Endodermal cell (in vitro differentiated cells): Measurements from ENCODE around the gene AUTS2. TPM values are rescaled to one million over a fixed set of nuclear protein-coding genes. Genes with fewer than 3 reads are reported as not detected.
A peak's percentile ranks its signal among the peaks of the same experiment; 100 is the strongest.

Experiments used
- DNase-seq: peaks from one replicate; pipeline ENCODE4 v3.0.0-alpha.2; 2017
- H3K27ac ChIP-seq: 2 replicates; pipeline ENCODE4 v1.5.1; 2013; ENCODE audit warnings: mild to moderate bottlenecking, low read depth, low read length, moderate library complexity
- H3K27me3 ChIP-seq: 2 replicates; pipeline ENCODE4 v1.6.1; 2013; ENCODE audit warnings: mild to moderate bottlenecking, low read length, moderate library complexity; ENCODE audit not compliant: insufficient read depth, control insufficient read depth, poor library complexity, severe bottlenecking
- H3K36me3 ChIP-seq: 2 replicates; pipeline ENCODE4 v1.7.0; 2013; ENCODE audit warnings: mild to moderate bottlenecking, low read length, moderate library complexity; ENCODE audit not compliant: control insufficient read depth, insufficient read depth
- H3K4me1 ChIP-seq: one replicate; pipeline ENCODE4 v1.7.0; 2013; ENCODE audit warnings: low read length; ENCODE audit not compliant: control insufficient read depth, insufficient read depth
- H3K4me3 ChIP-seq: 2 replicates; pipeline ENCODE4 v1.5.1; 2013; ENCODE audit warnings: mild to moderate bottlenecking, low read length, moderate library complexity
- H3K9ac ChIP-seq: 2 replicates; pipeline ENCODE4 v1.6.1; 2013; ENCODE audit warnings: mild to moderate bottlenecking, low read length, moderate library complexity; ENCODE audit not compliant: poor library complexity, severe bottlenecking; ENCODE audit errors: extremely low read depth
- H3K9me3 ChIP-seq: 2 replicates; pipeline ENCODE4 v1.6.1; 2013; ENCODE audit warnings: mild to moderate bottlenecking, low read length, moderate library complexity; ENCODE audit not compliant: control insufficient read depth
- H3K27ac Mint-ChIP-seq: 2 replicates; pipeline ENCODE4 v1.8.0; 2020; ENCODE audit warnings: mixed read lengths
- H3K27me3 Mint-ChIP-seq: 2 replicates; pipeline ENCODE4 v1.8.0; 2021; ENCODE audit warnings: mild to moderate bottlenecking, mixed read lengths; ENCODE audit not compliant: insufficient read depth
- H3K36me3 Mint-ChIP-seq: 2 replicates; pipeline ENCODE4 v1.8.0; 2020; ENCODE audit warnings: low read depth, mixed read lengths
- H3K4me1 Mint-ChIP-seq: 2 replicates; pipeline ENCODE4 v1.8.0; 2020; ENCODE audit warnings: mixed read lengths
- H3K4me3 Mint-ChIP-seq: 2 replicates; pipeline ENCODE4 v1.8.0; 2020; ENCODE audit warnings: mild to moderate bottlenecking, moderate library complexity, mixed read lengths
- H3K9me3 Mint-ChIP-seq: 2 replicates; pipeline ENCODE4 v1.8.0; 2020; ENCODE audit warnings: mild to moderate bottlenecking, mixed read lengths
- WGBS, 2 experiments: methylation state at CpG; one replicate each; pipeline versions ENCODE4 v1.1.5 to v1.1.7; 2013; ENCODE audit warnings: missing lambda C conversion rate in 2 of 2, mixed read lengths in 1 of 2; ENCODE audit not compliant: insufficient coverage in 1 of 2, insufficient read length in 1 of 2; 5-methylcytosine and 5-hydroxymethylcytosine counted together
- total RNA-seq, 2 donors: library from RNA; stranded (reverse); fragmentation: NEBNext Ultra II Directional in 1 of 2; extraction: Animal tissue kit (Norgen Biotek cat#: 25700) in 1 of 2; gene quantifications; 2 replicates in 1 of 2; 3 replicates in 1 of 2; pipeline ENCODE4 v1.2.1, GENCODE V29; 2021
- TF ChIP-seq, protein P1 (sequence below): fragments of 200-600 bp; sonication (generic); conservative IDR thresholded peaks from 2 replicates; pipeline ENCODE4 v1.5.0; 2021; ENCODE audit warnings: antibody characterized with exemption, mild to moderate bottlenecking

Gene AUTS2
- total RNA-seq, 2 donors from 2014 or later: 76.8 to 106 TPM

DNA sequence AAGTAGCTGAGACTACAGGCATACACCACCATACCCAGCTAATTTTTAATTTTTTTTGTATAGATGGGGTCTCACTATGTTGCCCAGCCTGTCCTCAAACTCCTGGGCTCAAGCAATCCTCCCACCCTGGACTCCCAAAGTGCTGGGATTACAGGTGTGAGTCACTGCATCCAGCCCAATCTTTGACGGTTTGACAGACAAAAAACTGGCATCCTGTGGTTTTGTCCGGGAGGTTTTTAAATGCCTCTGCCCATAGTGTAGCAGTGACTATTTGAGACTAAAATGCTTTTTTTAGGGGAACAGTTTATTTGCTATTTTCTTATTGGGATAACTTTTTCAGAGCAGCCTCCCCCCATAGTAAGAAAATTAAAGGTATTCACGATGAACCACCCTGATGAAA lies 1010.0 kb downstream of the AUTS2 start:
- Mint-ChIP-seq H3K27ac (no peak overlapping the region), H3K9me3 (peaks cover 10% of the 10 kb centered on the region), H3K36me3 (peaks cover 20% of the 10 kb centered on the region), H3K4me3 (no peak overlapping the region), H3K27me3 (peaks cover 18% of the 10 kb centered on the region), H3K4me1 (peaks cover 10% of the 10 kb centered on the region)
- no peak for DNase-seq
- Histone ChIP-seq H3K4me3 (no peak overlapping the region), H3K9ac (no peak overlapping the region), H3K27ac (no peak overlapping the region), H3K4me1 (no peaks in the 10 kb centered on the region), H3K36me3 (peaks cover 10% of the 10 kb centered on the region), H3K27me3 (no peaks in the 10 kb centered on the region), H3K9me3 (peaks cover 12% of the 10 kb centered on the region)
- TF ChIP-seq, protein P1, sequence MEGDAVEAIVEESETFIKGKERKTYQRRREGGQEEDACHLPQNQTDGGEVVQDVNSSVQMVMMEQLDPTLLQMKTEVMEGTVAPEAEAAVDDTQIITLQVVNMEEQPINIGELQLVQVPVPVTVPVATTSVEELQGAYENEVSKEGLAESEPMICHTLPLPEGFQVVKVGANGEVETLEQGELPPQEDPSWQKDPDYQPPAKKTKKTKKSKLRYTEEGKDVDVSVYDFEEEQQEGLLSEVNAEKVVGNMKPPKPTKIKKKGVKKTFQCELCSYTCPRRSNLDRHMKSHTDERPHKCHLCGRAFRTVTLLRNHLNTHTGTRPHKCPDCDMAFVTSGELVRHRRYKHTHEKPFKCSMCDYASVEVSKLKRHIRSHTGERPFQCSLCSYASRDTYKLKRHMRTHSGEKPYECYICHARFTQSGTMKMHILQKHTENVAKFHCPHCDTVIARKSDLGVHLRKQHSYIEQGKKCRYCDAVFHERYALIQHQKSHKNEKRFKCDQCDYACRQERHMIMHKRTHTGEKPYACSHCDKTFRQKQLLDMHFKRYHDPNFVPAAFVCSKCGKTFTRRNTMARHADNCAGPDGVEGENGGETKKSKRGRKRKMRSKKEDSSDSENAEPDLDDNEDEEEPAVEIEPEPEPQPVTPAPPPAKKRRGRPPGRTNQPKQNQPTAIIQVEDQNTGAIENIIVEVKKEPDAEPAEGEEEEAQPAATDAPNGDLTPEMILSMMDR: no peak
- WGBS, 2 experiments: 90 to 92% methylated on average over 2 to 3 of the region's 3 CpGs

DNA sequence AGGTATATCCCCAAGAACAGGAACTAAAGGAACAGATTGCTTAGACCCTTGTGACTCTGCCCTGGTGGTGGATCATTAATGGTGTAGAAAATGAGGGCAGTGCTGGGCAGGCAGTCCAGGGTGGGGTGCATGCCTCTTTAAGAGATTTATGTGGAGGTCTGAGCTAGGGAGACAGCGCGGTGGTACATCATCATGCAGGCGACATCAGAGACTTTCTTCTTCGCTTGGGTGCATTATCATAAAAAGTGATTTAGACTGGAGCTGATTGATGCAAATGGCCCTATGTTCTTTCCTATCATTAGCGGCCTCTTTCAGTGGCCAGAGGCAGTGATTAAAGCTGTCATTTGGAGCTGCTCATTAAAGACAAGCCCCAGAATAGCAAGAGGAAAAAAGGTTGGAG lies 1014.5 kb downstream of the AUTS2 start:
- no peak overlapping the region for H3K9ac ChIP-seq
- peak overlapping the region; percentile 76 for H3K27ac ChIP-seq
- no peak overlapping the region for H3K27ac Mint-ChIP-seq
- no peak overlapping the region for H3K4me3 ChIP-seq
- no peak overlapping the region for H3K4me3 Mint-ChIP-seq
- H3K27me3 Mint-ChIP-seq: peaks cover 23% of the 10 kb centered on the region
- WGBS, 2 experiments: 69 to 93% methylated on average over 3 to 5 of the region's 5 CpGs
- H3K4me1 Mint-ChIP-seq: peaks cover 29% of the 10 kb centered on the region
- no peak for DNase-seq
- H3K9me3 ChIP-seq: no peaks in the 10 kb centered on the region
- H3K36me3 Mint-ChIP-seq: peaks cover 6% of the 10 kb centered on the region
- H3K9me3 Mint-ChIP-seq: no peaks in the 10 kb centered on the region
- H3K4me1 ChIP-seq: no peaks in the 10 kb centered on the region
- TF ChIP-seq, protein P1: no peak
- H3K27me3 ChIP-seq: no peaks in the 10 kb centered on the region
- peaks cover 1% of the 10 kb centered on the region for H3K36me3 ChIP-seq

DNA sequence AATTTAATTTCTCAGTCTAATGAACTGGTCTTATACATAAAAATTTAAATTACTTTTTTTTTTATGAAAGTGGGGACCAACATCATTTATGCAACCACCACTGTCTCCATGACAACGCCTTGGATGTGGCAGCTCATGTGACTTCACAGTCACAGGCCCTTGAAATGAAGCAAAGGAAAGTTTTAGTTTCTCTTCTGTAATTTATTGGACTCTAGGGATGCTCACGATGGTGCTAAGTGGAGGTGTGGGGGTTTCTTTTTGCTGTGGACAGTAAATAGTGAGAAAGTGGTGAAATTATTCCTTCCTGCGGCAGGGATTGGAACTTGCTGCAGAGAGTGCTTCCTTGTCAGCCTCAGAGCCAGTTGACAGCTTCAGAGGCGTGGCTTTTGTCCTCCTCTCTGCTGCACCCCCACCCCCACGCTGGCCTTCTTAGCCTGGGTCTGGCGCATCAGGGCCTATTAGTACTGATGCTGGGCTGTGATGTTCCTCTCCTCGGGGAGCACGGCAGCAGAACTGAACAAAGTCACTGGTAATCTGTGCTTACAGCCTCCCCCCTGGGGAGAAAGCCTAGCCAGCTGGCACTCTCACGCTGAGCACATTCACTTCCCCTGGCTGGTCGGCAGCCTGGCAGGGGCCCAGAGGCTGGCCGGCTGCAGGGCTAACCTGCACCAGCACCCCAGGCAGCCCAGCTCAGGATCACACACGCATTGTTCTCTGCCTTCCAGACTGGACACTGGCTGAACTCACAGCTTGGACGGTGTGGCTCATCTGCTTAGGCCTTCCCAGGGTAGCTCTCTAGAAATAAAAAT lies 1016.2 kb downstream of the AUTS2 start:
- H3K4me1 ChIP-seq: peaks cover 4% of the 10 kb centered on the region
- no peak overlapping the region for H3K9ac ChIP-seq
- Mint-ChIP-seq H3K4me3 (no peak overlapping the region), H3K36me3 (peaks cover 6% of the 10 kb centered on the region), H3K4me1 (peaks cover 44% of the 10 kb centered on the region), H3K27me3 (peaks cover 21% of the 10 kb centered on the region), H3K9me3 (no peaks in the 10 kb centered on the region), H3K27ac (no peak overlapping the region)
- H3K27me3 ChIP-seq: no peaks in the 10 kb centered on the region
- no peak overlapping the region for H3K4me3 ChIP-seq
- H3K27ac ChIP-seq: peak overlapping the region; percentile 76
- peaks cover 2% of the 10 kb centered on the region for H3K36me3 ChIP-seq
- WGBS, 2 experiments: 25 to 44% methylated on average over 7 to 13 of the region's 13 CpGs
- peak; percentile 82 for DNase-seq
- no peaks in the 10 kb centered on the region for H3K9me3 ChIP-seq
- TF ChIP-seq, protein P1: no peak
